Neural crest cell (in vitro differentiated cells): ENCODE data around the gene SLC7A4. TPM values are rescaled to one million over a fixed set of nuclear protein-coding genes. Genes with fewer than 3 reads are reported as not detected.

ENCODE experiments used
- DNase-seq: peaks from one replicate; pipeline ENCODE4 v3.0.0; 2021; ENCODE audit warnings: low read depth, mixed read lengths, low spot score
- H3K27ac Mint-ChIP-seq: one replicate; pipeline ENCODE4 v1.8.0; 2021; ENCODE audit warnings: mild to moderate bottlenecking, mixed read lengths; ENCODE audit not compliant: unreplicated experiment
- H3K27me3 Mint-ChIP-seq: 2 replicates; pipeline ENCODE4 v1.8.0; 2021; ENCODE audit warnings: low read depth, mild to moderate bottlenecking, mixed read lengths
- H3K36me3 Mint-ChIP-seq: 2 replicates; pipeline ENCODE4 v1.8.0; 2021; ENCODE audit warnings: low read depth, mild to moderate bottlenecking, mixed read lengths
- H3K4me1 Mint-ChIP-seq: 2 replicates; pipeline ENCODE4 v1.8.0; 2021; ENCODE audit warnings: mixed read lengths
- H3K4me3 Mint-ChIP-seq: one replicate; pipeline ENCODE4 v1.8.0; 2021; ENCODE audit warnings: mild to moderate bottlenecking, mixed read lengths
- H3K9me3 Mint-ChIP-seq: 2 replicates; pipeline ENCODE4 v1.8.0; 2021; ENCODE audit warnings: mixed read lengths
- microRNA-seq: library from miRNA; unstranded; fragments of <30 nt; microRNA quantifications from one replicate; pipeline ENCODE4, GENCODE V29; 2020
- total RNA-seq: library from RNA; stranded (reverse); gene quantifications from 2 replicates; pipeline ENCODE4 v1.2.1, GENCODE V29; 2021
- TF ChIP-seq, protein P1 (sequence below): fragments of 200-600 bp; sonication (generic); conservative IDR thresholded peaks from 2 replicates; pipeline ENCODE4 v1.5.0; 2021; ENCODE audit warnings: antibody characterized with exemption, mild to moderate bottlenecking

The SLC7A4 gene
- total RNA-seq, 1 donor from 2014 or later: 0.26 TPM

DNA sequence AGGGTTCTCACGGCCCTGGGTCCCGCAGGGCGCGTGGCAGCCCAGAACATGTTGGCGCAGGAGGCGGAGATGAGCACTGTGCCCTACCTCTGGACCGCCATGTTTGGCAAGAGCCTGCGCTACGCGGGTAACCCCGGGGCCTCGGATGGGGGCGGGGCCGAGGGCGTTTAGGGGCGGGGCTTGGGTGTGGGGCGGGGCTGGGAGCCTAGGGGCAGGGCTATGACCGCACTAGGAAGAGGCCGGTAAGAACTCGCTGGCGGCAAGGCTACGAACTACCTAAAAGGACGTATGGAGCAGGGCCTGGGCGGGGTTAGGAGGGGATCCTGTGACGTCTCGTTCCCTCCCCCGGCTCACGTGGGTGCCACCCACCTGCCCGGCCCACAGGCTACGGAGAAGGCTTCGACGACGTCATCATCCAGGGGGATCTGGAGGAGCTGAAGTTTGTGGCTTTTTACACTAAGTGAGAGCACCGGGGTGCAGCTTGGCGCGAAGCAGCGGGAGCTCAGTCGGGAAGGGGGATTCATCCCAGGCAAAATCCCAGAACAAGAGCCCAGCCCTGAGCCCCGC, 53.0 kb downstream of the SLC7A4 start:
- peak overlapping the region; percentile 95 for H3K27ac Mint-ChIP-seq
- no peaks in the 10 kb centered on the region for H3K36me3 Mint-ChIP-seq
- TF ChIP-seq, protein P1, sequence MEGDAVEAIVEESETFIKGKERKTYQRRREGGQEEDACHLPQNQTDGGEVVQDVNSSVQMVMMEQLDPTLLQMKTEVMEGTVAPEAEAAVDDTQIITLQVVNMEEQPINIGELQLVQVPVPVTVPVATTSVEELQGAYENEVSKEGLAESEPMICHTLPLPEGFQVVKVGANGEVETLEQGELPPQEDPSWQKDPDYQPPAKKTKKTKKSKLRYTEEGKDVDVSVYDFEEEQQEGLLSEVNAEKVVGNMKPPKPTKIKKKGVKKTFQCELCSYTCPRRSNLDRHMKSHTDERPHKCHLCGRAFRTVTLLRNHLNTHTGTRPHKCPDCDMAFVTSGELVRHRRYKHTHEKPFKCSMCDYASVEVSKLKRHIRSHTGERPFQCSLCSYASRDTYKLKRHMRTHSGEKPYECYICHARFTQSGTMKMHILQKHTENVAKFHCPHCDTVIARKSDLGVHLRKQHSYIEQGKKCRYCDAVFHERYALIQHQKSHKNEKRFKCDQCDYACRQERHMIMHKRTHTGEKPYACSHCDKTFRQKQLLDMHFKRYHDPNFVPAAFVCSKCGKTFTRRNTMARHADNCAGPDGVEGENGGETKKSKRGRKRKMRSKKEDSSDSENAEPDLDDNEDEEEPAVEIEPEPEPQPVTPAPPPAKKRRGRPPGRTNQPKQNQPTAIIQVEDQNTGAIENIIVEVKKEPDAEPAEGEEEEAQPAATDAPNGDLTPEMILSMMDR: no peak
- H3K27me3 Mint-ChIP-seq: no peaks in the 10 kb centered on the region
- H3K4me1 Mint-ChIP-seq: peaks cover 45% of the 10 kb centered on the region
- peak; percentile 50 for DNase-seq
- H3K9me3 Mint-ChIP-seq: no peaks in the 10 kb centered on the region
- H3K4me3 Mint-ChIP-seq: peak overlapping the region; percentile 89

Small RNA genes within 50 kb of the gene (microRNA-seq; reads per million reads assigned to microRNA genes)
- gene MIR649: not detected

Other genes starting within 250 kb of the SLC7A4 start
- 82.0 and 85.8 TPM in 2 replicates for gene PI4KA, start 173.8 kb downstream of the SLC7A4 start, total RNA-seq
- 20.0 and 20.2 TPM in 2 replicates for gene SNAP29, start 173.6 kb downstream of the SLC7A4 start, total RNA-seq
- gene CRKL, start 115.2 kb downstream of the SLC7A4 start, total RNA-seq: 102 and 107 TPM in 2 replicates
- 0.79 and 0.84 TPM in 2 replicates for gene AIFM3, start 65.3 kb downstream of the SLC7A4 start, total RNA-seq
- gene LZTR1, start 50.3 kb downstream of the SLC7A4 start, total RNA-seq: 88.7 and 94.5 TPM in 2 replicates
- gene THAP7, start 30.4 kb downstream of the SLC7A4 start, total RNA-seq: 35.4 and 37.0 TPM in 2 replicates
- 3.4 and 4.5 TPM in 2 replicates for gene P2RX6, start 17.4 kb downstream of the SLC7A4 start, total RNA-seq
- gene LRRC74B, start 13.4 kb upstream of the SLC7A4 start, total RNA-seq: not detected in 2 replicates